A549 treated with Hydrocortisone at 1 μM for 4 hours (cell line): ENCODE data around the gene NUAK1. TPM values are rescaled to one million over a fixed set of nuclear protein-coding genes. Genes with fewer than 3 reads are reported as not detected.

Experiments
- total RNA-seq: library from RNA; stranded (reverse); fragments of 200-300 nt; extraction: Qiagen RNA extraction; gene quantifications from 5 replicates; pipeline ENCODE4 v1.2.3, GENCODE V29; 2022

The NUAK1 gene
- total RNA-seq = 5.8 to 6.6 TPM (median 6.0 TPM) in 5 replicates

DNA sequence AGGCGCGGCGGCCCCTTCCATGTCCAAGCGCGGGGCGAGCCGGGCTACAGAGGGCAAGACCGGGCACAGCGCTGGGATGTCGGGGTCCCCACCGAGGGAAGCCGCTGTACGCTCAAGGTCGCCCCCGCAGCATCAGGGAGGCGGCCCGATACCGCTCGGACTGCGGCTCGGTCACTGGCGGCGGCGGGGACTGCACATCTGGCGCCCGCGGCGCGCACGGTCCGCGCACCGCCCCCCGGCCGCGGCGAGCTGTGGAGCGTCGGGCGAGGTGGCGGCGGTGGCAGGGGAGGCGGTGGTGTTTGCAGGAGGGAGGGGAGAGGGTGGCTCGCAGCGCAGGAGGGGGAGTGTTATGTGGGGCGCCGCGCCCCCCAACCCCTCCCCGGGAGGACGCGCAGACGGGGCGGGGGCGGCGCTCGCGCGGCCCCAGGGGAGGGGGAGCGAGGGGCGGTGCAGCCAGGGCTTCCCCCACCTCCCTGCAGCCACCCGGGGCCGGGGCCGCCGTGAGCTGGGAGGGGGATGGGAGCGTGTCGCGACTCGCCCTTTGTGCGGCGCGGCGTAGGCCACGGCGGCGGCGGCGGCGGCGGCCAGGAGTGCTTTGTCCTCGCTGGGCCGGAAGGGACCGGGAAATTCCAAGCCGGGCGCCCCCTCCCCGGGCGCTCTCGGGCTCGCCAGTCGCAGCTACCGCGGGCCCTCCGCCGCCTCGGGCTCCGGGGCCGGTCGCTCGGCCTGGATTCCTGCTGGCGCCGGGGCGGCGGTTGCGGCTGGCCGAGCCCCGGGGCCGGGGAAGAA lies at the start of gene NUAK1:
Gene NUAK1, minus strand, starts transcription at position 322 of the 789 bp plus-strand sequence. Its CDS starts 301 bp downstream, at position 21.

Other genes starting within 250 kb of the NUAK1 start
- 71.7 to 84.0 TPM (median 80.8 TPM) in 5 replicates for gene CKAP4, start 109.1 kb upstream of the NUAK1 start, total RNA-seq
- 1.8 to 2.7 TPM (median 2.3 TPM) in 5 replicates for gene TCP11L2, start 163.8 kb upstream of the NUAK1 start, total RNA-seq
- gene POLR3B, start 218.8 kb upstream of the NUAK1 start, total RNA-seq = 4.6 to 6.3 TPM (median 4.8 TPM) in 5 replicates